Activated T-cell treated with anti-CD3 and anti-CD28 coated beads, Interleukin-2, amount 50 U/mL, for 72 hours (primary cell): ENCODE measurements around the gene SMIM33. TPM values are rescaled to one million over a fixed set of nuclear protein-coding genes. Genes with fewer than 3 reads are reported as not detected.
"Not testable (repeated sequence)": the region's sequence is repeated elsewhere in the genome, so short reads cannot be mapped to it uniquely, and the experiment has no call there.

Source experiments
- ATAC-seq, 2 donors: fragments of 150-1000 bp; cut with Tn5 transposase; replicated peaks in 1 of 2; 2 replicates each; pipeline ENCODE4 v1.10.0; 2021; ENCODE audit warnings: moderate library complexity in 2 of 2, mild to moderate bottlenecking in 1 of 2
- DNase-seq, 2 donors: peaks; one replicate each; pipeline ENCODE4 v3.0.0; 2021 to 2022; ENCODE audit warnings: mixed read lengths in 1 of 2
- H3K27ac Mint-ChIP-seq: one replicate; pipeline ENCODE4 v1.8.0; 2022; ENCODE audit warnings: mild to moderate bottlenecking, moderate library complexity, mixed read lengths
- H3K27me3 Mint-ChIP-seq: one replicate; pipeline ENCODE4 v1.8.0; 2022; ENCODE audit warnings: low read depth, mixed read lengths
- H3K36me3 Mint-ChIP-seq, 2 donors: one replicate each; pipeline ENCODE4 v1.8.0; 2022; ENCODE audit warnings: mixed read lengths in 2 of 2, mild to moderate bottlenecking in 1 of 2; ENCODE audit not compliant: insufficient read depth in 2 of 2
- H3K4me1 Mint-ChIP-seq: one replicate; pipeline ENCODE4 v1.8.0; 2022; ENCODE audit warnings: low read depth, mixed read lengths
- H3K4me3 Mint-ChIP-seq, 2 donors: one replicate each; pipeline ENCODE4 v1.8.0; 2022; ENCODE audit warnings: mild to moderate bottlenecking in 2 of 2, mixed read lengths in 2 of 2, moderate library complexity in 2 of 2
- H3K9me3 Mint-ChIP-seq, 2 donors: one replicate each; pipeline ENCODE4 v1.8.0; 2022; ENCODE audit warnings: mixed read lengths in 2 of 2
- total RNA-seq, 2 donors: library from RNA; stranded (reverse); gene quantifications; one replicate each; pipeline ENCODE4 v1.2.3, GENCODE V29; 2022

SMIM33 gene
- total RNA-seq, 2 donors from 2014 or later = 0.22 to 0.35 TPM

DNA sequence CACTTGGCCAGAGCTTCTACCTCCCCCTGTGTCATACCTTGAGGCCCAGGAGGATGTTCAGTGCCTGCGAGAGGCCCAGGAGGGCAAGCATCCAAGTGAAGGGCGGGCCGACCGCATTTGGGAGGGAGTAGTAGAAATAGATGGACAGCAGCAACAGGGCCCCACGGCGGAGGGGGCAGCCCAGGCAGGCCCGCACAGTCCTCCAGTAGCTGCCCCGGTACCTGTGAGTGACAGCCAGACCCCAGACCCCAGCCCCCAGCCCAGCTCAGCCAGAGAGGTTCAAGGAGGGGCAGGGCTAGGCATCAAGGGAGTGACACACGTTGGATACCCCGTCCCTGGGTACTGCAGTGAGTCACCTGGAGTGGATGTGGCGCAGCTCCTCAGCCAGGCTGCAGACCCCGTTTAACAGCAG lies 10.3 kb downstream of the SMIM33 start:
- Mint-ChIP-seq H3K27ac (peak overlapping the region; percentile 98), H3K4me1 (peaks cover 50% of the 10 kb centered on the region), H3K27me3 (no peaks in the 10 kb centered on the region), H3K4me3 (peak overlapping the region; percentile 80 to 94), H3K9me3 (no peaks in the 10 kb centered on the region), H3K36me3 (peaks cover 16 to 20% of the 10 kb centered on the region in 2 donors)
- DNase-seq (peak in 1 of 2 donors; percentile 58), ATAC-seq (peak; percentile 65 to 75)

DNA sequence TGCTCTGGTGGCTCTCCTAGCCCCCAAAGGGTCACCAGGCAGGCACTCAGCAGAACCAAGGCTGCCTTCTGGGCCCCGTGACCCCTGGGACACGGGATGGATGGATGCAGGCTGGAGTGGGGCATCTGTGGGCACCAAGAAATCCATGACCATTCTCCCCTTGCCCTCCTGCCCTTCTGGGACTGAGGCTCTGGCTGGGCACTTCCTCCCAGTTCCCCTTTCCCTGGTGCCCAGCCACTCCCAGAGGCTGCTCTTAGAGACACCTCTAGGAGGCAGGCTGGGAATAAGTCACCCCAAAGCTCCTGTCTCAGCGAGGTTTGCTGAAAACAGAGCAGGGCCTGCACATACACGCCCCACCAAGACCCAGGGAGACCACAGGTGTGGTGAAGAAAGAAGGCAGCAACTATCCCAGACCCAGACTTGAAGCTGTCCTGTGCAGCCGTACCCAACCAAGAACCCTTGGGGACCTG lies 10.8 kb downstream of the SMIM33 start:
- Mint-ChIP-seq H3K27me3 (no peaks in the 10 kb centered on the region), H3K4me1 (peaks cover 48% of the 10 kb centered on the region), H3K4me3 (peak overlapping the region; percentile 80 to 94), H3K9me3 (no peaks in the 10 kb centered on the region), H3K36me3 (peaks cover 16 to 20% of the 10 kb centered on the region in 2 donors), H3K27ac (peak overlapping the region; percentile 98)
- DNase-seq (peak in 1 of 2 donors; percentile 28), ATAC-seq (peak; percentile 33)

- H3K36me3 Mint-ChIP-seq = peaks cover 14 to 20% of the 10 kb centered on the region in 2 donors
- H3K27ac Mint-ChIP-seq = peak within 1 kb of the TSS; percentile 98
- H3K4me1 Mint-ChIP-seq = peaks cover 48% of the 10 kb centered on the region
- peak; percentile 68 to 81 for ATAC-seq
- H3K9me3 Mint-ChIP-seq = no peaks in the 10 kb centered on the region
- H3K4me3 Mint-ChIP-seq = peak within 1 kb of the TSS; percentile 80 to 94
- peak; percentile 66 to 76 for DNase-seq
- no peaks in the 10 kb centered on the region for H3K27me3 Mint-ChIP-seq
Measured at GRCh38 chr5:139482050-139482889, 11.5 kb downstream of the SMIM33 start, which contains the start of gene STING1. TSS of gene STING1 (minus strand) at chr5:139482758. CDS start at chr5:139481704, 1,054 bp downstream.

- peak overlapping the region; percentile 80 to 94 for H3K4me3 Mint-ChIP-seq
- peaks cover 45% of the 10 kb centered on the region for H3K4me1 Mint-ChIP-seq
- not testable (repeated sequence) for DNase-seq, H3K27me3 Mint-ChIP-seq, H3K9me3 Mint-ChIP-seq, ATAC-seq
- peak overlapping the region; percentile 98 for H3K27ac Mint-ChIP-seq
- H3K36me3 Mint-ChIP-seq = peaks cover 14 to 18% of the 10 kb centered on the region in 2 donors
Measured at GRCh38 chr5:139482890-139483208, 12.0 kb downstream of the SMIM33 start.

GRCh38 chr5:139486201-139486600 lies 15.4 kb downstream of the SMIM33 start:
- Mint-ChIP-seq H3K27me3 (no peaks in the 10 kb centered on the region), H3K27ac (no peak overlapping the region), H3K36me3 (peaks cover 0 to 6% of the 10 kb centered on the region in 2 donors), H3K4me1 (peaks cover 29% of the 10 kb centered on the region), H3K9me3 (no peaks in the 10 kb centered on the region), H3K4me3 (no peak overlapping the region)
- no peak for ATAC-seq
- no peak for DNase-seq

GRCh38 chr5:139488260-139488659 lies 17.5 kb downstream of the SMIM33 start:
- H3K9me3 Mint-ChIP-seq = no peaks in the 10 kb centered on the region
- ATAC-seq (no peak), DNase-seq (no peak)

DNA sequence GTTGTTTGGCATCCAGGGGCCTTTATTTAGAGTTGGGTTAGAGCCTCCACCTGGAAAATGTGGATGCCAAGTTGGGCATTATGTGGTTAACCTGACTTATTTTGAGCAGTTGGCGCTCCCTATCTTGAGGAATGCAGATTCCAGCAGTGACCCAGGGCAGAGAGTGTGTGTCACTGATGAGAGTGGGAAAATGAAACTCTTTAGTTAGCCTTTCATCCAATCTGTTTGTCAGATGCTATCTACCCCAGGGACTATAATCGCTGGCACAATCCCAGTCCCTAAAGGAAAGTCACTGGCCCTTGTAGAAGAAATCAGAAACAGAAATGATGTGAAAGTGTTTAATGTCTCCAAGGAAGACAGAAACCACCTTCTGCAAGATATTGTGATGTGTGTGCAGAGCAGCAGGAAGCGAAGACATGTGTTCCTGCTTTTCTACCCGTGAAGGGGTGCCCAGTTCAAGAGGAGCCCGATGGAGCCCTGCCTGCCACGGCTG lies 21.9 kb downstream of the SMIM33 start:
- H3K36me3 Mint-ChIP-seq = no peaks in the 10 kb centered on the region
- H3K9me3 Mint-ChIP-seq = no peaks in the 10 kb centered on the region
- ATAC-seq = no peak
- peaks cover 31% of the 10 kb centered on the region for H3K4me1 Mint-ChIP-seq
- no peaks in the 10 kb centered on the region for H3K27me3 Mint-ChIP-seq
- no peak for DNase-seq
- H3K27ac Mint-ChIP-seq = no peak overlapping the region
- peak overlapping the region; percentile 16 to 25 for H3K4me3 Mint-ChIP-seq

More at GRCh38 chr5:139488260-139488659, 17.5 kb downstream of the SMIM33 start:
- no peaks in the 10 kb centered on the region for H3K27me3 Mint-ChIP-seq
- H3K4me1 Mint-ChIP-seq = peaks cover 21% of the 10 kb centered on the region
- H3K4me3 Mint-ChIP-seq = peak overlapping the region in 1 of 2 donors; percentile 24
- no peaks in the 10 kb centered on the region for H3K36me3 Mint-ChIP-seq
- H3K27ac Mint-ChIP-seq = no peak overlapping the region

DNA sequence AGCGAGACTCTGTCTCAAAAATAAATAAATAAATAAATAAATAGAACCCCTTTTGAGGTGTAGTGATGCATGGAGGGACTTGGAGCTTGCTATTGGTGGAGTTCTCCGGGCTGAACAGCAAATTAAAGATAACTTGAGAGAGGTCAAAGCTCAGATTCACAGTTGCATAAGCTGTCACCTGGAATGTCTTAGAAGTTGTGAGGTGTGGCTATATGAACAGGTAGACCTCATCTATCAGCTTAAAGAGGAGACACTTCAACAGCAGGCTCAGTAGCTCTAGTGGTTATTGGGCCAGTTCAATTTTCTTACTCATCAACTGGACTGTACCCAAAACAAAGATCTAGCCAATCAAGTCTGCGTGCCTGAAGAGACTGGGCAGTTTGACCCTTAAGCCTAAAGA lies 23.5 kb downstream of the SMIM33 start:
- no peak overlapping the region for H3K4me3 Mint-ChIP-seq
- peaks cover 21% of the 10 kb centered on the region for H3K4me1 Mint-ChIP-seq
- no peaks in the 10 kb centered on the region for H3K36me3 Mint-ChIP-seq
- no peaks in the 10 kb centered on the region for H3K9me3 Mint-ChIP-seq
- ATAC-seq (no peak), DNase-seq (no peak)
- H3K27ac Mint-ChIP-seq = no peak overlapping the region
- H3K27me3 Mint-ChIP-seq = no peaks in the 10 kb centered on the region

GRCh38 chr5:139494832-139495231 lies 24.0 kb downstream of the SMIM33 start:
- Mint-ChIP-seq H3K9me3 (no peaks in the 10 kb centered on the region), H3K27me3 (no peaks in the 10 kb centered on the region), H3K4me3 (no peak overlapping the region)

DNA sequence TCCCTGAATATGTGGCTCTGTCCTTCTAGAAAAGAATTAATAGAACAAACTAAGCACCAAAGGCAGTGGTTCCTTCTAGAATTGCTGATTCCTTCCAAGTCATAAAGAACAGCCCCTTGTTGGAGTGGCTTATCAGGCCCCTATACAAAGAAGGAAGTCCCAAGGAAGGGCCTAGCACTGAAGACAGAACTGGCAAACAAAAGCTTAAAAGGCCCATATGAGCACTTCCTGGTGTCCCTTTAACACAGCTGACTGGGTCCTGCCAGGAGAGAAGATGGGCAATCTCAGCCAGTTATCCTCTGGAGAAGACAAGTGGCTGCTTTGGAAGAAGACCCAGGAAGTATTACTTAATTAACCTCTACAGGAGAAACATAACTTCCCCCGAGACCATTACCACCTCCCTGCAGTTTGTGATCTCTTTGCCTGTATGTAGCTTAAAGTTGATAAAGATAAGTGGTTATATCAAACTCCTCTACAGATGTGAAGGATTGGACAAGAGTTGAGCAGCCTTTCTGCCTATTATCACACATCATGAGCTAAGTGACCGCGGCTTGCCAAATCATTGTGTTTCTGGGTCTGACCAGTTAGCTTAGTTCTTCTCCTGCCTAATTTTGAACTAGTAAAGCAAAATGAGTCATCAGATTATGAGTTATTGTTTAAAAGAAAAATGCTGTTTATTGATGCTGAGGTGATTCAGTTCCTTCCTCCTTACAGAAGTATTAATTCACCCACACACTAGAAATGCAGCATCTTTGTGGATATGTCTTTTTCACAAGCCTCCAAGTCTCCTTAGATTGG lies 25.0 kb downstream of the SMIM33 start:
- DNase-seq (no peak), ATAC-seq (peak; percentile 45 to 78)
- H3K27me3 Mint-ChIP-seq = no peaks in the 10 kb centered on the region
- H3K9me3 Mint-ChIP-seq = no peaks in the 10 kb centered on the region
- H3K4me3 Mint-ChIP-seq = peak overlapping the region in 1 of 2 donors; percentile 16
- H3K4me1 Mint-ChIP-seq = peaks cover 21% of the 10 kb centered on the region
- H3K27ac Mint-ChIP-seq = peak overlapping the region; percentile 73
- H3K36me3 Mint-ChIP-seq = no peaks in the 10 kb centered on the region

More at GRCh38 chr5:139494832-139495231, 24.0 kb downstream of the SMIM33 start:
- H3K27ac Mint-ChIP-seq = no peak overlapping the region
- DNase-seq = no peak
- peaks cover 21% of the 10 kb centered on the region for H3K4me1 Mint-ChIP-seq
- no peaks in the 10 kb centered on the region for H3K36me3 Mint-ChIP-seq
- no peak for ATAC-seq

DNA sequence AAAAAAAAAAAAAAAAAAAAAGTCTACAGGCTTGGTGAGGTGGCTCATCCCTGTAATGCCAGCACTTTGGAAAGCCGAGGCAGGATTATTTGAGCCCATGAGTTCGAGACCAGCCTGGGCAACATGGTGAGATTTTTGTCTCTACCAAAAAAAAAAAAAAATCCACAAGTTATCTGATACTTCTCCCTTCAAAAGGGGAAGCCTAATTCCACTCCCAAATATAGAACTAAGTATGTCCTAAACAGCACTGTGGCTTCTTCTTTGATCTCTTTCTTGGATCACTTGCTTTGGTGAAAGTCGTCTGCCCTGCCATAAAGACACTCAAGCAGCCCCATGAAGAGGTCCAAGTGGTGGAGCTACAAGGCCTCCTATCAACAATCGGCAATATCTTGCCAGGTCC lies 30.6 kb downstream of the SMIM33 start:
- Mint-ChIP-seq H3K27me3 (peaks cover 10% of the 10 kb centered on the region), H3K4me3 (no peak overlapping the region), H3K27ac (no peak overlapping the region), H3K4me1 (no peaks in the 10 kb centered on the region), H3K36me3 (no peaks in the 10 kb centered on the region), H3K9me3 (no peaks in the 10 kb centered on the region)
- ATAC-seq (no peak), DNase-seq (no peak)

DNA sequence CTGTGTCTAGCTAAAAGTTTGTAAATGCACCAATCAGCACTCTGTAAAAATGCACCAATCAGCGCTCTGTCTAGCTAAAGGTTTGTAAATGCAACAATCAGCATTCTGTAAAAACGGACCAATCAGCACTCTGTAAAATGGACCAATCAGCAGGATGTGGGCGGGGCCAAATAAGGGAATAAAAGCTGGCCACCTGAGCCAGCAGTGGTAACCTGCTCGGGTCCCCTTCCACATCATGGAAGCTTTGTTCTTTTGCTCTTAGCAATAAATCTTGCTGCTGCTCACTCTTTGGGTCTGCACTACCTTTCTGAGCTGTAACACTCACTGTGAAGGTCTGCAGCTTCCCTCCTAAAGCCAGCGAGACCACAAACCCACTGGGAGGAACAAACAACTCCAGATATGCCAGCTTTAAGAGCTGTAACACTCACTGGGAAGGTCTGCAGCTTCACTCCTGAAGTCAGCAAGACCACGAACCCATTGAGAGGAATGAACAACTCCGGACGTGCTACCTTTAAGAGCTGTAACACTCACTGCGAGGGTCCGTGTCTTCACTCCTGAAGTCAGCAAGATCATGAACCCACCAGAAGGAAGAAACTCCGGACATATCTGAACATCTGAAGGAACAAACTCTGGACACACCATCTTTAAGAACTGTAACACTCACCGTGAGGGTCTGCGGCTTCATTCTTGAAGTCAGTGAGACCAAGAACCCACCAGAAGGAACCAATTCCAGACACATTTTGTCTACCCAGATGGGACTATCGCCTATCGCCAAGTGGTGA lies 32.4 kb downstream of the SMIM33 start:
- not testable (repeated sequence) for H3K4me3 Mint-ChIP-seq, H3K4me1 Mint-ChIP-seq, H3K36me3 Mint-ChIP-seq, ATAC-seq, DNase-seq, H3K9me3 Mint-ChIP-seq, H3K27ac Mint-ChIP-seq
- H3K27me3 Mint-ChIP-seq = peaks cover 10% of the 10 kb centered on the region
